Activated T-helper 2 cell treated with anti-CD3 and anti-CD28 coated beads, Interferon-gamma antibody, Interleukin-2, Interleukin-4, amounts not matched to agents 10 μg/mL and 5 μg/mL and 100 μg/mL, durations not matched to agents 14 hours and 24 hours and 36 hours (primary cell): ENCODE data around the gene A4GALT. TPM values are rescaled to one million over a fixed set of nuclear protein-coding genes. Genes with fewer than 3 reads are reported as not detected.

Source experiments
- DNase-seq: peaks from one replicate; pipeline ENCODE4 v3.0.0; 2021; ENCODE audit warnings: low spot score
- H3K27ac Mint-ChIP-seq: one replicate; pipeline ENCODE4 v1.8.0; 2021; ENCODE audit warnings: mixed read lengths
- H3K27me3 Mint-ChIP-seq: one replicate; pipeline ENCODE4 v1.8.0; 2021; ENCODE audit warnings: low read depth, mixed read lengths
- H3K36me3 Mint-ChIP-seq: one replicate; pipeline ENCODE4 v1.8.0; 2021; ENCODE audit warnings: low read depth, mixed read lengths
- H3K4me1 Mint-ChIP-seq: one replicate; pipeline ENCODE4 v1.8.0; 2021; ENCODE audit warnings: low read depth, mixed read lengths
- H3K4me3 Mint-ChIP-seq: one replicate; pipeline ENCODE4 v1.8.0; 2021; ENCODE audit warnings: low read depth, mild to moderate bottlenecking, moderate library complexity, mixed read lengths
- H3K9me3 Mint-ChIP-seq: one replicate; pipeline ENCODE4 v1.8.0; 2021; ENCODE audit warnings: mixed read lengths
- intact Hi-C: fragments of 100-400 bp; cut with micrococcal nuclease; formaldehyde crosslinking; loops from one replicate; pipeline ENCODE4 v1.15.1; 2023
- total RNA-seq: library from RNA; stranded (reverse); gene quantifications from 2 replicates; pipeline ENCODE4 v1.2.3, GENCODE V29; 2022

Gene A4GALT
- total RNA-seq, 1 donor from 2014 or later = not detected

- H3K36me3 Mint-ChIP-seq = no peaks in the 10 kb centered on the region
Observed at GRCh38 chr22:42708417-42708816, 12.3 kb downstream of the A4GALT start.

GRCh38 chr22:42707496-42707895 is 13.2 kb downstream of the A4GALT start:
- H3K4me3 Mint-ChIP-seq = no peak overlapping the region
- intact Hi-C loops = no loop called here

More at GRCh38 chr22:42708417-42708816, 12.3 kb downstream of the A4GALT start:
- intact Hi-C loops = no loop called here
- no peak overlapping the region for H3K27ac Mint-ChIP-seq
- peaks cover 9% of the 10 kb centered on the region for H3K27me3 Mint-ChIP-seq
- no peaks in the 10 kb centered on the region for H3K9me3 Mint-ChIP-seq
- no peak overlapping the region for H3K4me3 Mint-ChIP-seq
- no peak for DNase-seq
- H3K4me1 Mint-ChIP-seq = no peaks in the 10 kb centered on the region

GRCh38 chr22:42704896-42705295 is 15.8 kb downstream of the A4GALT start:
- H3K4me1 Mint-ChIP-seq = no peaks in the 10 kb centered on the region
- H3K27ac Mint-ChIP-seq = no peak overlapping the region

More at GRCh38 chr22:42707496-42707895, 13.2 kb downstream of the A4GALT start:
- Mint-ChIP-seq H3K36me3 (no peaks in the 10 kb centered on the region), H3K27me3 (peaks cover 9% of the 10 kb centered on the region), H3K9me3 (no peaks in the 10 kb centered on the region), H3K4me1 (no peaks in the 10 kb centered on the region), H3K27ac (no peak overlapping the region)
- no peak for DNase-seq

GRCh38 chr22:42702675-42703074 is 18.0 kb downstream of the A4GALT start:
- no peaks in the 10 kb centered on the region for H3K4me1 Mint-ChIP-seq
- H3K27ac Mint-ChIP-seq = no peak overlapping the region
- no peak for DNase-seq
- intact Hi-C loops = no loop called here
- no peak overlapping the region for H3K4me3 Mint-ChIP-seq
- peaks cover 1% of the 10 kb centered on the region for H3K27me3 Mint-ChIP-seq
- no peaks in the 10 kb centered on the region for H3K9me3 Mint-ChIP-seq
- H3K36me3 Mint-ChIP-seq = no peaks in the 10 kb centered on the region

More at GRCh38 chr22:42704896-42705295, 15.8 kb downstream of the A4GALT start:
- intact Hi-C loops = no loop called here
- Mint-ChIP-seq H3K4me3 (no peak overlapping the region), H3K36me3 (no peaks in the 10 kb centered on the region), H3K9me3 (no peaks in the 10 kb centered on the region), H3K27me3 (peaks cover 4% of the 10 kb centered on the region)
- no peak for DNase-seq

- DNase-seq = no peak
- Mint-ChIP-seq H3K4me1 (no peaks in the 10 kb centered on the region), H3K9me3 (no peaks in the 10 kb centered on the region), H3K27me3 (no peaks in the 10 kb centered on the region), H3K27ac (no peak overlapping the region), H3K4me3 (no peak overlapping the region), H3K36me3 (no peaks in the 10 kb centered on the region)
- intact Hi-C loops = no loop called here
Observed at GRCh38 chr22:42701694-42702093, 19.0 kb downstream of the A4GALT start.

GRCh38 chr22:42700901-42701300 is 19.8 kb downstream of the A4GALT start:
- Mint-ChIP-seq H3K27me3 (no peaks in the 10 kb centered on the region), H3K36me3 (no peaks in the 10 kb centered on the region), H3K9me3 (no peaks in the 10 kb centered on the region), H3K4me1 (no peaks in the 10 kb centered on the region), H3K4me3 (no peak overlapping the region), H3K27ac (no peak overlapping the region)
- intact Hi-C loops = no loop called here
- DNase-seq = no peak

- Mint-ChIP-seq H3K27ac (no peak overlapping the region), H3K36me3 (no peaks in the 10 kb centered on the region), H3K27me3 (no peaks in the 10 kb centered on the region), H3K9me3 (no peaks in the 10 kb centered on the region), H3K4me3 (no peak overlapping the region), H3K4me1 (no peaks in the 10 kb centered on the region)
- DNase-seq = no peak
- intact Hi-C loops = no loop called here
Observed at GRCh38 chr22:42700355-42700754, 20.3 kb downstream of the A4GALT start.

- intact Hi-C loops = no loop called here
- no peak for DNase-seq
- Mint-ChIP-seq H3K27me3 (no peaks in the 10 kb centered on the region), H3K4me1 (no peaks in the 10 kb centered on the region), H3K36me3 (no peaks in the 10 kb centered on the region), H3K27ac (no peak overlapping the region), H3K9me3 (no peaks in the 10 kb centered on the region), H3K4me3 (no peak overlapping the region)
Observed at GRCh38 chr22:42699976-42700352, 20.7 kb downstream of the A4GALT start.

- H3K27ac Mint-ChIP-seq = no peak overlapping the region
- DNase-seq = no peak
- intact Hi-C loops = no loop called here
- no peaks in the 10 kb centered on the region for H3K36me3 Mint-ChIP-seq
- no peaks in the 10 kb centered on the region for H3K27me3 Mint-ChIP-seq
- no peak overlapping the region for H3K4me3 Mint-ChIP-seq
- no peaks in the 10 kb centered on the region for H3K4me1 Mint-ChIP-seq
- H3K9me3 Mint-ChIP-seq = no peaks in the 10 kb centered on the region
Observed at GRCh38 chr22:42699281-42699975, 21.2 kb downstream of the A4GALT start.

- no peaks in the 10 kb centered on the region for H3K27me3 Mint-ChIP-seq
- H3K4me1 Mint-ChIP-seq = no peaks in the 10 kb centered on the region
- no peaks in the 10 kb centered on the region for H3K9me3 Mint-ChIP-seq
- intact Hi-C loops = no loop called here
- H3K4me3 Mint-ChIP-seq = no peak overlapping the region
- no peaks in the 10 kb centered on the region for H3K36me3 Mint-ChIP-seq
- H3K27ac Mint-ChIP-seq = no peak overlapping the region
- no peak for DNase-seq
Observed at GRCh38 chr22:42697542-42698013, 23.1 kb downstream of the A4GALT start.

GRCh38 chr22:42696331-42696967 is 24.2 kb downstream of the A4GALT start:
- Mint-ChIP-seq H3K4me1 (no peaks in the 10 kb centered on the region), H3K4me3 (no peak overlapping the region), H3K9me3 (no peaks in the 10 kb centered on the region), H3K36me3 (no peaks in the 10 kb centered on the region), H3K27me3 (no peaks in the 10 kb centered on the region), H3K27ac (no peak overlapping the region)
- intact Hi-C loops = no loop called here
- DNase-seq = no peak

GRCh38 chr22:42695294-42695693 is 25.4 kb downstream of the A4GALT start:
- DNase-seq = no peak
- intact Hi-C loops = no loop called here
- Mint-ChIP-seq H3K4me1 (no peaks in the 10 kb centered on the region), H3K4me3 (no peak overlapping the region), H3K27me3 (no peaks in the 10 kb centered on the region), H3K9me3 (no peaks in the 10 kb centered on the region), H3K27ac (no peak overlapping the region), H3K36me3 (no peaks in the 10 kb centered on the region)
